NCI-H1105 treated with DMSO at 0.1 percent for 48 hours (cell line): Measurements from ENCODE around the gene GMPS.
A peak's percentile ranks its signal among the peaks of the same experiment; 100 is the strongest.
"Not testable (repeated sequence)": the region's sequence is repeated elsewhere in the genome, so short reads cannot be mapped to it uniquely, and the experiment has no call there.

Source experiments
- DNase-seq: peaks from one replicate; lab custom pipeline; 2025; lab: John Stamatoyannopoulos, UW

Gene GMPS

GRCh38 chr3:155872904-155873646, 2.6 kb downstream of the GMPS start:
- no peak for DNase-seq

GRCh38 chr3:155876037-155876436, 5.6 kb downstream of the GMPS start:
- no peak for DNase-seq

GRCh38 chr3:155876503-155876902, 6.1 kb downstream of the GMPS start:
- DNase-seq = no peak

GRCh38 chr3:155880286-155880685, 9.8 kb downstream of the GMPS start:
- DNase-seq = no peak

GRCh38 chr3:155884292-155884691, 13.8 kb downstream of the GMPS start:
- DNase-seq = no peak

- no peak for DNase-seq
These were observed 14.8 kb downstream of the GMPS start for GRCh38 chr3:155885292-155885691.

GRCh38 chr3:155886348-155886747, 15.9 kb downstream of the GMPS start:
- DNase-seq = not testable (repeated sequence)

- DNase-seq = no peak
These were observed 16.5 kb downstream of the GMPS start for GRCh38 chr3:155886915-155887314.

- DNase-seq = no peak
These were observed 18.8 kb downstream of the GMPS start for GRCh38 chr3:155889212-155889611.

- no peak for DNase-seq
These were observed 19.5 kb downstream of the GMPS start for GRCh38 chr3:155889952-155890351.

GRCh38 chr3:155890671-155891190, 20.3 kb downstream of the GMPS start:
- peak; percentile 42 for DNase-seq

- DNase-seq = no peak
These were observed 20.9 kb downstream of the GMPS start for GRCh38 chr3:155891321-155891720.

GRCh38 chr3:155895379-155895900, 25.0 kb downstream of the GMPS start:
- no peak for DNase-seq

GRCh38 chr3:155906900-155907299, 36.5 kb downstream of the GMPS start:
- DNase-seq = no peak

GRCh38 chr3:155908086-155908485, 37.6 kb downstream of the GMPS start:
- no peak for DNase-seq

- no peak for DNase-seq
These were observed 38.2 kb downstream of the GMPS start for GRCh38 chr3:155908605-155909004.

GRCh38 chr3:155912090-155912489, 41.6 kb downstream of the GMPS start:
- DNase-seq = no peak

- DNase-seq = no peak
These were observed 42.2 kb downstream of the GMPS start for GRCh38 chr3:155912579-155913190.

GRCh38 chr3:155917781-155918180, 47.3 kb downstream of the GMPS start:
- no peak for DNase-seq

- DNase-seq = peak; percentile 60
These were observed 49.3 kb downstream of the GMPS start for GRCh38 chr3:155919728-155920127.

GRCh38 chr3:155921486-155921885, 51.0 kb downstream of the GMPS start:
- no peak for DNase-seq

GRCh38 chr3:155934230-155934629, 63.8 kb downstream of the GMPS start:
- DNase-seq = no peak

- DNase-seq = no peak
These were observed 68.0 kb downstream of the GMPS start for GRCh38 chr3:155938409-155938808.
